Non-pigmented ciliary epithelial cell (primary cell): ENCODE data around the gene TBCA.
"Not testable (repeated sequence)": the region's sequence is repeated elsewhere in the genome, so short reads cannot be mapped to it uniquely, and the experiment has no call there.

Experiments
- DNase-seq: peaks from one replicate; pipeline ENCODE4 v3.0.0-alpha.2; 2010; ENCODE audit warnings: low read depth

TBCA gene

DNA sequence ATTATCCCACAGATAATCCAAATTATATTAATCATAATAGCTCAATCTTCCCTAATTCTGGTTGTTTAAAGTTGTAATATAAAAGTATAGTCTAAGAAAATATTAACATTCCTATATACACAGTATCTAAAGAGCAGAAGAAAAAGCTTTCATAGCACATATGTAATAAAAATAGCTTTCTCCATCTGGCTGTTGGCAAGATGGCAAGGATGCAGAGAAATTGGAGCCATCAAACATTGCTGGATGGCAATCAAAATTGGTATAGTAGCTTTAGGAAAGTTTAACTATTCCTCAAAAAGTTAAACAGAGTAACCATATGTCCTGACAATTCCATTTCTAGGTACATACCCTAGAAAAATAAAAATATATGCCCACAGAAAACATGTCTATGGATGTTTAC, 66.8 kb downstream of the TBCA start:
- DNase-seq = no peak

DNA sequence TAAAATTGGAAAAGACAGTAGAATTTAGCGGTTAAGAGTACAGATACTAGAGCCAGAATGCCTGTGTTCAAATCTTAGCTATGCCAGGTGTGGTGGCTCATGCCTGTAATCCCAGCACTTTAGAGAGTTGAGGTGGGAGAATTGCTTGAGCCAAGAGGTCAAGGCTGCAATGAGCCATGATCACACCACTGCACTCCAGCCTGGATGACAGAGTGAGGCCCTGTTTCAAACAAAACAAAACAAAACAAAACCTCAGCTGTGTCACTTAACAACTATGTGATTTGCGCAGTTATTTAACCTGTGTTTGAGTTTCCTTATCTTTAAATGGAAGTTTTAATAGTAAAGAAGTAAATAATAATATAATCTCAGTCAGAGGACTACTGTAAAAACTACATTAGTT, 68.3 kb downstream of the TBCA start:
- DNase-seq = peak; percentile 4

DNA sequence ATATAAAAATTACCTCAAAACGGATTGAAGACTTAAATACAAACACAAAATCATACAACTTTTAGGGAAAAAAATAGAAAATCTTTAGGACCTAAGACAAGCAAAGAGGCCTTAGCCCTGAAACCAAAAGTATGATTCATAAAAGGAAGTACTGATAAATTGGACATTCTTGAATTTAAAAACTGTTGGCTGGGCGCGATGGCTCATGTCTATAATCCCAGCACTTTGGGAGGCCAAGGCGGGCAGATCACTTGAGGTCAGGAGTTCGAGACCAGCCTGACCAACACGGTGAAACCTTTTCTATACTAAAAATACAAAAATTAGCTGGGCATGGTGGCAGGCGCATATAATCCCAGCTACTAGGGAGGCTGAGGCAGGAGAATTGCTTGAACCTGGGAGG, 76.6 kb downstream of the TBCA start:
- not testable (repeated sequence) for DNase-seq

DNA sequence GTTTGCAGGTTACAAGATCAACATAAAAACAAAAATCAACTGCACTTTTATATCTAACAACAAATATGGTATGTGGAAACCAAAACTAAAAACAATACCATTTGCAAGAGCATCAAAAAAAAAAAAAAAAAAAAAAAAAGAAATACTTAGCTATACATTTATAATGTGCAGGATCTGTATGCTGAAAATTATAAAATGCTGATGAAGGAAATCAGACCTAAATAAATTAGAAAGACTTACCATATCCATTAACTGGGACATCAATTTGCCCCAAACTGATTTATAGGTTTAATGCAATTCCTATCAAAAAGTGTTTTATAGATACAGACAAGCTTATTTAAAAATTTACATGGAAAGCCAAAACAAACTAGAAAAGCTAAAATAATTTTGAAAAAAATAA, 77.2 kb downstream of the TBCA start:
- no peak for DNase-seq

DNA sequence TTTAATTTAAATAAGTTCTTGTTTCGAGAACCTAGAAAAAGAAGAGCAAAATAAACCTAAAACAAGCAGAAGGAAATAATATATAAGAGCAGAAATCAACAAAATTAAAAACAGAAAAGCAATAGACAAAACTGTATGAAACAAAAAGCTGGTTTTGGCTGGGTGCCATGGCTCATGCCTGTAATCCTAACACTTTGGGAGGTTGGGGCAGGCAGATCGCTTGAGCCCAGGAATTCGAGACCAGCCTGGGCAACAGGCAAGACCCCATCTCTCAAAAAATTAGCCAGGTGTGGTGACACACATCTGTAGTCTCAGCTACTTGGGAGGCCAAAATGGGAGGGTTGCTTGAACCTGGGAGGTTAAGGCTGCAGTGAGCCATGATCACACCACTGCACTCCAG, 78.4 kb downstream of the TBCA start:
- no peak for DNase-seq

DNA sequence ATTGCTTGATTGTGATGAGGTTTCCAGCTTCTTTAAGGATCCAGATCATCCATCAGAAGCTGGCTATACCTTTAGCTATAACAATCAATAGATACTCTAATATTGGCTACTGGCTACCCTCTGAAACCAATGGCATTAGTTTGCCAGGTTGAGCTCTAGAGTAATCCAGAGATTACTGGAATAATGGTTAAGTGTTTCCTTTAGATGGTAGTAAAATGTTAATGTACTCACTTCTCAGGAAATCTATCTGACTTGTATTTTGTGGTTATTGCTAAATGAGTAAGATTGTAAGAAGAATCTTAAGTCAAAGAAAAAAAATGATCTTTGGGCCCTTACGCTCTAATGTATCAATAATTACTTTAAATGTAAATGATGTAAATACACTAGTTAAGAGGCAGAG, 80.0 kb downstream of the TBCA start:
- no peak for DNase-seq

DNA sequence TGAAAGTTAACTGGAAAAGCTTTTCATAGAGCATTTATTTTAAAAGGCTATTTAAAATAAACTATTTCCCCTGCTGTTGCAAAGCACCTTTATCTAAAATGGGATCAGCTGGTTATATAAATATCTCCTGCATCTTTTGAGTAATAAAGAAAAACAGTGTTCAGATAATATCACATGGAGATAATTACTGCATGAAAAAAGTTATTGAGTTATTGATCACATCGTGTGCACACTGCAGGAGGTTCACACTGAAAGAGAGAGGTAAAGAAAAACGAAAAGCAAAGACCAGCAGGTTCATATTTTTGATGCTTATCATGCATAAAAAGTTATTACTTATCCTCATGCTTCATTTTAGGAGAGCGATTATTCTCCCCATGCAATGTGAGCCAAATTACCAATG, 82.2 kb downstream of the TBCA start:
- DNase-seq = no peak

DNA sequence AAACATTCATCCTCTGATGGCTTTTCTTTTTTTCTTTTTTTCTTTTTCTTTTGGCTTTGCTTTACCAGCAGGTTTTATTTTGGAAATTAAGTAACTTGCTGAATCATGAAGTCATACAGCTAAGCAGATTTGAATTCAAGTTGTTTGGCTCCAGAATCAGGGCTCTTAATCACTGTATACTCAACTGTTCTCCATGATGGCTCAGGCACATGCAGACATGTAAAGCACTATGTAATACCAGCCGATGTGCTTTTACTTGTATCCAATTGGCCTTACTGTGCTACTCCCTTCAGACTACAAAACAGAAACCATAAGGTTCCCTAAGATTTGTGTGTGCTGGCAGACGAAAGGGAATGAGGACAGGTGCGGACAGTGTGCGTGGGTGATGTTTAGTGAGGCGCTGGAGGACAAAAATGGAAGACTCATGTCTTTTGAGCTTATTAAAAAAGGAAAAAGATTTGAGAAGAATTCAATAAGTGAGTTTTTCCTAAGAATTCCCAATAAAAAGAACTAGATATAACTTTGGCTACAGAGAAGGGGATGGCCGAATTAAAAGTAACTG, 92.9 kb downstream of the TBCA start:
- DNase-seq = no peak

DNA sequence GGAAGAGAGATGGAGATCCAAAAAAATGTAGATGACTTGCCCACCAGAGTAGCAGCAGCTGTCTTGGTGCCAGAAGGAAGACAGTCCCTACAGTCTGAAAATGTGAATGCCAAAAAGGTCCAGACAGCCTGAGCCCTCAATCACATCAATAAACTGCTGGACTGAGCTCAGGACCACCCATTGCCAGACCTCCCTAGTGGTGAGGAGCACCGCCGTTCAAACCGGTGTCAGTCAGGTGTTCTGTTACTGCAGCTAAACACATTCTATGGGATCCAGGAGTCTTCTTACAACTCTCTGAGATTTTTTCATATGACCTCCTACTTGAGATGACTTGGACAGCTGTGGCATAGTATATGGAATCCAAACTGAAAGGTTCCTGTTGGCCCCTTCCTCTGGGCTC, 105.6 kb downstream of the TBCA start:
- DNase-seq = no peak

DNA sequence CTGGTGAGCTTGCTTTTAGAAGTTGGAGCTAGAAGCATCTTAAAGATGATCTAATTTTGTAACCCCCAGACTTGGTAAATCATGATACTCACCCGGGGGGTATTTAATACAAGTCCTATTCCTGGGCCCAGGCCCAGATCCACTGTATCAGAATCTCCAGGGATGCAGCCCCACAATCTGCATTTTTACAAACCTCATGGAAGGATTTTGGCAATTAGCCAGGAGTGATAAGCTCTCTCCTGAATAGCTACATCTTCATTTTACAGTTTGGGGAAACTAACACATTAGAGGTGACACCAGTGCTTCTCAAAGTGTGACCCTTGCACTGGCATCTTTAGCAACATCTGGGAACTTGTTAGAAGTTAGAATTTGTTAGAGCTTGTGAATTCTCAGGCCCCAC, 106.5 kb downstream of the TBCA start:
- DNase-seq = no peak

DNA sequence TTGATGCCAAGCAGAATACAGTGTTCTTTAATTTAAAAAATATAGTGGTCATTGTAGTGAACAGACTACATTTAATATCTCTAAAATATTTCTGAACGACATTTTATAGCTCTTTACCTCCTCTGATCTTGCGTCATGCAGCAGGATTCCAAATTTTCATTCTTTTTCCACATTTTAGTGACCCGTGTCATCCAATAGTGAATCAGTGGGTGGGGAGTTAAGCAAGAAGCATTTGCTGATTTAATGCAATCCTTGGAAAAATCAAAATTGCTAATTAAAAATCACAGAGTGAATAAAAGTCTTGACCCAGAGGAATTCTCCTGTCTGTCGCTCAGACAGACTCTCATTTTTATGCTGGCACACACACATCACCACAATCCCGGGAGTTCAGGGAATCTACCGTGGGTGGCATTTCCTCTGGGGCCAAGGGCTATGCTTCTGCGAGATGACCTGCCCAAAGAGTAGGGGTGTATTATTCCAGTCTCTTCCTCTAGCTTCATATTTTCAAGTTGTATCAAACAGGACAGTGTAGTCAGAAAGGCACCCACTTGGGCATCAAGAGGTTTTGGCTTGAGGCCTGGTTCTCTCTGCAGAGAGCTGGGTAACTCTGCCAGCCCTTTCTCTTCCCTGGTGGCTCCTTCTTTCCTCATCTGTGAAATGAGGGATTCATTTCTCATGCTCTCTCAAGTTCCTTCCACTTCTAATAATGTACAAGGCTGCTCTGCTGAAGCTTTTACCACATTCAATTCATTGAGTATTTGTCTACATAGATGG, 112.9 kb downstream of the TBCA start:
- DNase-seq = no peak

DNA sequence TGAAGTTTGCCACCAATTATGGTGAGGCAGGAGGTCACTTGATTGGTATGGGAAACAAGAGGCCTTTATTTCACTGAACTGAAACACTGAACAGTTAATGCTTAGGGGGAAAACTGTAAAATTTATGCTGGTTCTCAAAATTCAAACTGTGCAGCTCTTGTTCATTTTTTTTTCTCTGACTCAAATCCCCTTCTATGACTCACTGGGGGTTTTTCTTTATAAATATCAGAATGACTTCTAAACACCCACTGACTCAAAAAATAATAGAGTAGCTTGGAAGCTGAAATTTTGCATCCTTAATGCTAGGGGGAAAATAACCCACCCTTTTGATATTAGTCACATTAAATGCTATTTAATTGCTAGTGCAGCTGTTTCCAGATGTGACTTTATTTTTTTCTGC, 113.5 kb downstream of the TBCA start:
- DNase-seq = no peak

DNA sequence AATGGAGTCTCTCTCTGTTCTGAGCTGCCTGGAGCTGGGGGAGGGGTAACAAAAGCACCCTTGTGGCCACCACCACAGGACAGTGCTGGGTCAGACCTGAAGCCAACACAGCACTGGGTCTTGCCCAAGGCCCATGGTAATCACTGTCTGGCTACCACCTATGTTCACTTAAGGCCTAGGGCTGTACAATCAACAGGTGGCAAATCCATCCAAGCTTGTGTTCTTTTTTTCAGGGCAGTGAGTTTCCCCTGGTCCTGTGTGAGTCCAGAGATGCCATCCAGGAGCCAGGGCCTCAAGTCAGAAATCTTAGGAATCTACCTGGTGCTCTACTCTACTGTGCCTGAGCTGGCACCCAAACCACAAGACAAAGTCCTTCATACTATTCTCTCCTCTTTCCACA, 117.5 kb downstream of the TBCA start:
- DNase-seq = no peak

DNA sequence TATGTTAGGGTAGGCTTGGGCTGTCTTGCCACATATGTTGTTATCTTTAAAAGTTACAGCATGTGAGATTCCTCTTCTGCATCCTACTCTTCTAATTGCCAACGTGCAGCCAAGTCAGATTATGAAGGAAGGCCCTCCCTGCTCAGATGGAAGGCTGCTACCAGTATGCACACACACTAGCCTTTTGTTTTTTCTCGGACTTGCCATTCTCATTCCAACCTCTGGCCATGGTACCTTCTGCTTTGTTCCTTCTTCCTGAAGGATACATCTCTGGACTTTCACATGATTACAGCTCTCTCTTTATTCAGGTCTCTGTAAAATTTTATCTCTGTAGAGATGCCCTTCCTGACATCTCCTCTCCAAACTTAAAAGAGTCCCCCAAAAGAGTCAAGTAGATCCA, 124.8 kb downstream of the TBCA start:
- DNase-seq = no peak

DNA sequence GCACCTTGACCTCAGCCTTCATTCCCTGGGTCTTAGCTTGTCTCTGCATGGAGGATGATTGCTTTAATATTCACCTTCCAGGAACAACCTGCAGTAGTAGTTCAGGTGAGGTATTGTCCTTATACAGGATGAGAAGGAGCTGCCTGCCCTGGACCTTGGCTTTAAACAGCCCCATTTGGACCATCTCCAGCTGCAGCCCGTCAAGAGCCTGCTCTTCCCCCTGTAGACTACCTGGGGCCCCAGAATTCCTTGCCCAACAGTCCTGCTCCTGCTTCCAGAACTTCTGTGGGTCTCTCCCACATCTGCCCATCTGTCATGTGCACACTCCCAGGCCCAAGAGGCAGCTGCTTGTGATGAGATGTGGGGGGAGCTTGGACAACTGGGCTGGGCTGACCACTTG, 125.5 kb downstream of the TBCA start:
- no peak for DNase-seq

DNA sequence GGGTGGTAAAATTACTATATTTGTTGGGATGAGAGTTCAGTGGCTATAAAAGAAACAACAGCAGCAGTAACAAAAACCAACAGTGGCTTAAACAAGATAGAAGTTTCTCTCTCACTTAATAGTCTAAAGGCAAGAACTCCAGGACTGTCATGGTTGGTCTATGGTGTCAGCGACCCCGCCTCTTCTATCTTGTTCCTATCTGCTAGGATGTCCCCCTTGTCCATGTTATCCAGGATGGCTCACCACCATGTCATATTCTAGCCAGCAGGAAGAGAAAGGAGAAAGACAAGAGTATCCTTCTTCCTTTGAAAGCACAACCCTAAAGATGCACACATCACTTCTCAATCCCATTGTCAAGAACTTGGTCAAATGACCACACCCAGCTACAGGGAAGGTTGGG, 126.4 kb downstream of the TBCA start:
- no peak for DNase-seq

DNA sequence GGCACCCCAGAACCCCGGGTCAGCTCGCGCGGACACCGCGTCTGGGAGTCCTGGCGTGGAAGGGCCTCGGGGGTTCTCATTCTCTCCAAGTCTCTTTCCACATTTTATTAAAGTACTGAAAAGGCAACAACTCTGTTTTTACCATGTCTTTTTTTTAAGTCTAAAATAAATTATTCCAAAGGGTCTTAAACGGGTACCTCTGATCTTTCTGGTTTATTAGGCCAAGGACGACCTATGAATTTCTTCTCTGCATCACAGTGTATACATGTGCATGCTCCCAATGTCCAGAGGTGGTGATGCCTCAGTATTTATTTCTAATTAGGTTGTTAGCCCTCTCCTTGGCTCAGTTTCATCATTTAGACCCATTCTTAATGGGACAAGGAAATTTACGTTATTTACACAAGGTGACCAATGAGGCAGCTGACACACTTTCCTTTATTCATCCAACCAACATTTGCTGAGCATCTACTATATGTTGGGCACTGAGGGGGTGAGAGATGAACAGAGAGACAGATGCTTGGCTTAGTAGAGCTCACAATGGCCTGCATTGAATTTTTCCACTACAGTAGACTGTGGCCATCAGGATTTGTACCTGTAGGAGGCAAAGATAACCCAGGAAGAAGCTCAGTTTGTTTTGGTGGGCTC, 130.0 kb downstream of the TBCA start:
- no peak for DNase-seq

DNA sequence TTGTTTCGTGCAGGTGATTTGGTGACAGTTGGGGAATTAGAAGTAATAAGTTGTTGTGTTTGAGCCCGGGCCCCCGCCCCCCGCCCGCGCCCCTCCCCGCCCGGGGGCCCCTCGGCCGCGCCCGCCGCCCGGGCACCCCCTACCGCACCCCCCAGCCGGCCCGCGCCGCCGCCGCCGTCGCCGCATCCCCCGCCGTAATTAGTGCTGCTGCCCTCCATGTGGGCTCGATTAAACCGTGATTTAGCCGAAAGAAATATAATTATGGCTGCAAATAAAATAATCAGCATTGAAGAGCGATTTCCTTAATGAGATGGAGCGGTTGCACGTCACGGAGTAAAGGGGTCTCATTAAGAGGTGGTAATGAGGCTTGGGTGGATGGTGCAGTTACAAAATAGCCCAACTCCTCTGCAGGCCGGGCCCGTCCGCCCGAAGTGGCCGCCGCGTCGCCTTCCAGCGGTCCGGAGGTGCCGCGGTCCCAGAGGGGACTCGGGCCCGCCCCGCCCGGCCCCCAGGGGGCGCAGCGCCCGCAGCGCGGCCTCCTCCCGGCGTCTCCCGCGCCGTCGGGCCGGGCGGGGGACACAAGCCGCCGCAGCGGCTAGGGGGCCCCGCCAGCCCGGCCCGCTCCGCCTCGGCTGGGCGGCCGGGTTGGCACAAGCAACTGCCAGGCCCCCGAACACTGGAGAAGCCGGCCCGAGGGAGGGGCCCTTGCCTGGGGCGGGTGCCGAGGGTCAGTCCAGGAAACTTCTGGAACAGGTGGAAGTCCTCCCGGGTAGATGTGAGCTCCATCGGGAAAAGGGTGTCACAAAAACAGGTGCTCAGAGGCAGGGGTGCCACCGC, 130.8 kb downstream of the TBCA start:
- no peak for DNase-seq

DNA sequence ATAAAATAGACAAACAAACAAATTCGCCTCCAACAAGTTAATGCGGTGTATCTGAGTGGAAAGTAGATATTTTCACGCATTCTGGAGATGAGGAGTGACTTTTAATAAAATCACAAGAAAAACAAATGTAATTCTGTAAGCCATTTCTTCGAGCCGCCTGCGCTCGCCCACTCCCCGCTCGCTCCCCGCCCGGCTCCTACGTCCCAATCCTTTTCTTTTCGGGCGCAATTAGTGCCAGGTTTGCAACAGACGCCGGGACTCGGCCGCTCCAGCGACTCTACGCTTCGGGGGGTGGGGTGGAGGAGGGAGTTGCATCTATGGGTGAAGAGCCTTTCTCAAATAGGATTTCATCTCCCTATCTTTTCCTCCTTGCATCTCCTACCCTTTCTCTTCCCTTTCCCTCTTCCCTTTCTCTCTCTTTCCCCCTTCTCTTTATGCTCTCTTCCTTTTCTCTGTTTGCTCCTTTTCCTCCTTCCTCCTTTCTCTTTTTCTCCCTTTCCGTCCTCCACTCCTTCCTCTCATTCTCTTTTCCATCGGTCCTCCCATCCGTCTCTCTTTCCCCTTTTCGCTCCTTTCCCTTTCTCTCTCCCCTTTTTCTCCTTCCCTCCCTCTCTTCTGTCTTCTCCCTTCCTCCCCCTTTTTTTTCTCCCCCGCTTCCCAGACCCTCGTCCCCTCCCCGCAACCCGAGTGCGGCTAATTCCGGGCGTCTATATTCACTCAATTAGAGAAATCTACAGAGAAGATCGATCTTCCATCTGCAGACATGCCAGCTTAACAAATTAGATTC, 131.6 kb downstream of the TBCA start:
- DNase-seq = no peak

DNA sequence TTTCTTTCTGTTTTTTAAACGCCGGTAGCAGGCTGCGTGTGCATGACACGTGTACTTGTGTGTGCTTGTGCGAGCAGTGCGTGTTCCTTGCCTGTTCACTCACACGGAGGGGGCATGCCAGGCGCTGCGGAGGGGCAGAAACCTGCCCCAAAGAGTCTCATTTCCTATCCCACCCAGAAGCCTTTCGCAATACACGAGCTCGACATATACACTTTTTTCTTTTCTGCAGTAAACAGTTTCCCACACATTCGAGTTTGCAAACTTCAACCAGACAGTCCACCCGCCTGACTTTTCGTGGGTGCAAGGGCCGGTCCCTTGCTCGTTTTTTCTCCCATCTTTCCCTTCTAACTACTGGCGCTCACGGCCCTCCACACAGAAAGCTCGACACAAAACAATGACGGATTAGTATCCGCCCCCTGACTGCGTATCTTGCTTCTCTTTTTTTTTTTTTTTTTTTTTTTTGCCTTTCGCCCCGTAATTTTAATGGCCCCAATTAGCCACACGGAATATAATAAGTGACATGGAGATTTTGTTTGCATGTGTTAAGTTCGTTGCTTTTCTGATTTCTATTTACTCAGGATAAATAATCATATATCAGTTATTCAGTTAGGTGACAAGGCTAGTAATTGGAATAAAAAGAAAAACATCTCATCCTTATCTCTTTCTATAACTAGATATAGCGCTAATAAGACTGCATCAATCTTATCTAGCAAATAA, 132.3 kb downstream of the TBCA start:
- DNase-seq = no peak
